Measurements from ENCODE around the gene THPO.

The THPO gene

DNA sequence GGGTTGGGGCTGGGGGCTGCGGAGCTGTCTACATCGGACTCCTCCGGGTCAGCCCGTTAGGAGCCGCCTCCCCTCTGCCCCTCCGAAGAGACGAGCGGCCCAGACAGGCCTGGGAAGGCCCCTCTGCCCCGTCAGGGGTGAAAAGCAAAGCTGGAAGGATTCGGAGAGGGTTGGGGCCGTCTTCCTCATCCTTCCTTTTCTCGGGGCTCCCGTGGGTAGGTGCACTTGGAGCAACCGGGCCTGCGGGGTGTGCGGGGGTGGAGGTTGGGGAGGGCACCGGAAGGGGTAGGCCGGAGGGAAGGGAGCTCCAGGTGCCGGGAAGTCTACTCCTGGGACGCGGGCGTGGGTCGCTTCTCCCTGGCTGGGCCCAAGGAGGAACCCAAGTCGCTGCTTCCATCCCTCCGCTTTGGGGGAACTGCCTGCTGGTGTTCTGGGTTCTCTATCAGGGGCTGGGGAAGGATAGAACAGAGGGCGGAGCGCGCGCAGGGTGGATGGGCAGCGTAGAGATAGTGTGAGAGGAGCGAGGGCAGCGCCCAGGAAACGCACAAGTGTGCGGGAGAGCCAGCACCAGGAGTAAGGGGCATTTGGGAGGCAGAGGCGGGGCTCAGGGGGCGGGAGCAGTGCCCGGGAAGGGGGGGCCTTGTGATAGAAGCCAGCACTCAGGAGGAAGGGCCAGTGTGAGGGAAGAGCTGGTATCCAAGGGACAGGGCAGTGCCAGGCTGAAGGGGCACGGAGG is 15.9 kb downstream of the THPO start:
- DNase-seq, result peak in 1 of 2 experiments; percentile 65

DNA sequence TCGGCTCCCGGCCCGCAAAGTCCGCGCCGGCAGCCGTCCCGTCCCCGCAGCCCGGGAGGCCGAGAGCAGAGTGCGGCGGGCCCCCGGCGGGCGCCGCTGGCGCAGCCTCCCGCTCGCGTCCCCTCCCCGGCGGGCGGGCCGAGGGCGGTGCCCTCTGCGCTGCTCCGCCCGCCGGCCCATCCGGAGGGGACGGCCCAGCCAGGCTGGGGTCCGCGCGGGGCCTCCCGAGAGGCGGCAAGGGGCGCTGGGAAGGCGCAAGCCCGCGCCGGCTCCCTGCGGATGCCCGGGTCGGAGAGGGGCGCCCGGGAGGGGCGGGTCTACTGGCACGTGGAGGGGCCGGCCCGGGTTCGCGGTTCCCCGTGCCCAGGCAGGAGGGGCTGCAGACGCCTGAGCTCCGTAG is 16.5 kb downstream of the THPO start, which contains the start of the genes CLCN2 and POLR2H:
Gene CLCN2 (minus strand): TSS at position 74 of the 400 bp plus-strand sequence. CDS start 126 bp downstream, outside the sequence.
Gene POLR2H (plus strand): TSS at position 179 of the 400 bp plus-strand sequence. CDS start 1,783 bp downstream, outside the sequence.
- DNase-seq, result peak; percentile 34 to 81

DNA sequence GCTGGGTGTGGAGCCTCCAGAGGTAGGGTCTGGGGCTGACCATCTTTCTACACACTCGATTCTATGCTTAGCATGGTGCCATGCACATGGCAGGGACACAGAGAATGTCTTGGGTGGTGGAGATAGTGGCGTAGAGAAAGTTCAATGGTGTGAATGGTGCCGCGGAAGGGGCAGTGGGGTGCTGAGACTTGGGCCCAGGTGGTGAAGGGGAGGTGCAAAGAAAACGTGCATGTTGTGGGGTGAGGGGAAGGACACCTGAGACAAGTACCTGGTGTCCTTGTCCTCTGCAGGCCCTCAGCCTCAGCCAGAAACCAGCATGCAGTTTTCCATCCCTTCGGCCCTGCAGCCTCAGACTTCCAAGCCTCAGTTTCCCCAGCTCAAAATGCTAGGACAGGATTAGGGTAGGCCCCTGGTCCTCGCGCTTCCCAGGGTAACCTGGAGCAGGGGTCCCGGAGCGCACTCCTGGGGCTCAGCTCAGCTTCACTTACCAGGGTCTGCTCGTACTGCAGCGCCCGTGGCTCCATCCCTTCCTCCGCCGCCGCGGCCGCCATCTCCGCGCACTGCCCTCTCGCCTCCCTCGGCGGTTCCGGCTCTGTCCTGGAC is 17.0 kb downstream of the THPO start:
- DNase-seq, result no peak

DNA sequence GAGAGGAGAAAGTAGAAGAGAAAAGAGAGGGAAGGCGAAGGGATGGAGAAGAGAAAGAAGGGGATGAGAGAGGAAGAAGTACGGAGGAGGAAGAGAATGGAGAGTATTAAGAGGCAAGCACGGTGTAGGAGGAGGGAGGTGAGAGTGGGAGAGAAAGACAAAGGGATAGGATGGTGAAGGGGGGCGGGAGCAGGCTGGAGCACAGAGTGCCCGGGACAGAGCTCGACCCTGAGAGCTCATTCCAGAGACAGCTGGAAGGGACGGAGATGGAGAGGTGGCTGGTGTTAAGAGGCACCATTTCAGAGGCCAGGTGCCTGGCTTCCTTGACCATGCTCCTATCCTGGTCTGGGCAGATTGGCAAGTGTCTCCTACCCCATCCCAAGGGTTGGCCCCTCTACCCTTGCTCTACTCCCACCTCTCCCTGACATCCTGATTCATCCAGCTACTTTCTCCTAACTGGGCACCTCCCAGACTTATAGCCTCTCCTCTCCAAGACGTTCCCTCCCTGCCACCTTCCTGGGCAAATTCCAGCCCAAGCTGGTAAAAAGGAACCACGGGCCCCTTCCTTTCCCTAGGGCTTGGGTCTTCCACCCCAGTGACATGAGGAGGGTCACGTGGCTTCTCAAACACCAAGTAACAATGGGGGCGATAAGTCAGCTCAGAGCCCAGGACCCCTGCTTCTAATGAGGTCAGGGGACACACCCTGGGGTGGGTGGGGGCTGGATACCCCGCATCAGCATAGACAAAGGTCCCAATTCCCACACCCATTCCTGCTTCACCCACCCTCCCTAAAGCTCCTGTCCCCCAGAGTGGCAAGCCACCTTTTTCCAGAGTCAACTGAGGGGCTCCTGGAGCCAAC is 17.7 kb downstream of the THPO start:
- DNase-seq, result no peak

DNA sequence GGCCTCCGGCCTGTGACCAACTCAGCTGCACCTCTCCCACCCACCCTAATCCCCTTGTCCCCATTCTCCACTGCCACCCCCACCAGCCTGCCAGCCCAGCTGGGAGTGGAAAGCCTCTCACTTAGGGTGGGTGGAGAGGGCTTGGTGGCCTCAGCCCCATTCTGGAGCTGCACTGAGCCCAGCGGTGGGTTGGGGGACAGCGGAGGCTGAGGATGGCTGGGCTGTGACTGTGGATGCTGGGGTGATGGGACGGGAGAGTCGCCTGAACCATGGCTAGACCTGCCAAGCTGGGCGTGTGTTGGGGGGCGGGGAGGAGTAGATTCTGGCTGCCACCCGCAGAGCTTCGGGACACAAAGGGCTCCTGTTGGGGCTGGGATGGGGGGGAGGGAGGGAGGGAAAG is 18.4 kb downstream of the THPO start:
- DNase-seq, result no peak

DNA sequence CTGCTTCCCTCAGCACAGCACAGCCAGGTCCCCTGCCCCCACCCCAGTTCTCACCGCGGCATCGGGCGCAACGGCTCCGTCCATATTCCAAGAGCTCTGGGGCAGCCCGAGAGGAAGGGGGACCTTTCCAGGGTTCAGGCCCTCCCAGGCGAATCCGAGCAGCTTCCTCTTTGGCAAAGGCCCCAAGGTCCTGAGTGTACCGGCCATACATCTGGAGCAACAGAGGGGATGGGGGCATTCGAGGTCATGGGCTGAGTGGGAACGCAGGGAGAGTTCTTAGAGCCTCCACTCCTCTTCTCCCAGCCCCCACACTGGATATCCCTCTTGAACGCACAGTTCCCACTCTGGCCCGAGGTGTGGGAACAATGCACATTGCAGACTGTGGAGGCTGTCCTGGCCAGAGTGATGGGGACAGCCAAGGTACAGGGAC is 19.1 kb downstream of the THPO start:
- no peak for DNase-seq

DNA sequence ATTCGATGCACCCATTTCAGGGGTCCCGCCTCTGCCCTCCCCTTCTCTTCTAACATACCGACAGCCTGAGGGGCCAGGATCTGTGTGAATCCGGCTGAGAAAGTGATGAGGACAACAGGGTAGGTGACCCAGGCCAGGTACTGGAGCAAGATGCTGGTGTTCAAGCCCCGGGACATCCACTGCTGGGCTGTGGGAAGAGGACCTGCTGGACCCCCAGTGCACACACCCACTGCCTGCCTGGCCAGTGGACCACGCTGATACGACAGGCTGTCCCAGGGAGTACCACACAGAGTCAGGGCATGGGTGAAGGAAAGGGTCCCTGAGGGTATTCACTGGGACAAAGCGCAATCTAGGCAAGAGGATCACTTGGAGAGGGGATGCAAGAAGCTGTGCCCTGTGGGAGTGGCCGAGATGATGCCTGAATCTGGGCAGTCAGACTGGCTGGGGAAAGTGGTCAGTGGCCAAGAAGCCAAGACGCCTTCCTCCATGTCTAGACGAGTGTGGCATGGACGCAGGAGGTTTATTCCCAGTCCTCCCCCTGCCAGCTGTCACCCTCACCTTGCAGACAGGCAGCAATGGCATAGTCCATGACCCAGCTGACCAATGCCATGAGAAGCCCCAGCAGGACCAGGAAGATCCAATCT is 19.8 kb downstream of the THPO start:
- DNase-seq, result no peak

DNA sequence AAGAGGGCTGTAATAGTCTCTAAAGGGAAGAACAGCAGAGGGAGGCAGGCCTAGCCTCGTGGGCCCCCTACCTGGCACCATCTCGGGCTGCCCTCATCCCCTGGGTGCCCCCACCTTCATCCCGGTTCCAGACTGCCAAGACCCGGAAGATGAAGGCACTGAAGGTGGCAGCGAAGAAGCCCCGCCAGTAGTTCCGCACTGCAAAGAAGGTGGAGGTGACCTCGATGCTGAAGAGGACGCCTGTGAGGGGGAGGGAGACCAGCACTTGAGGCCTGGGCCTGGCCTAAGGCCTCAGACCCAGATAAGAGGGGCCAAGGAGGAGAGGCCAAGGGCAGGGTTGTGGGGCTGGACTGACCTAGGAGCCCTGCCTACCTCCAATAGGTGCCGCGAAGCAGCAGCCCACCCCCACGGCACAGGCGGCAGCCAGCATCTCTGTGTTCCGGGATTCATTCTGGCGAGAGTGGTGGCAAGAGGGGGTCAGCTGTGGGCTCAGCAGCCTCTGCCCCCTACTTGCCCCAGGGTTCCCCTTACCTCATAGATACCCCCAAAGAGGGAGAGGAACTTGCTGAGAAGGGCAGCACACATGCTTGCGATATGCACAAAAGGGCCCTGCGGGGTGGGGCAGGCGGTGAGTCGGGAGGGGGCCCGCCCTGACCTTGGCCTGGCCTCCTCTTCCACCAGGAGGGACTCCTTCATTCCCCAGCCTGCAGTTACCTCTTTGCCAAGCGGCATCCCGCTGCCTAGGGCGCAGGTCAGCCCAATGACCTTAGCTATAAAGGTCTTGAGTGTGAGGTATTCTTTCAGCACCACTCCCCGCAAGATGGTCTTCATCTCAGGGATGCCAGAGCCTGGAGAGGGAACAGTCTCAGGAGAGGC is 20.5 kb downstream of the THPO start:
- DNase-seq, result no peak

DNA sequence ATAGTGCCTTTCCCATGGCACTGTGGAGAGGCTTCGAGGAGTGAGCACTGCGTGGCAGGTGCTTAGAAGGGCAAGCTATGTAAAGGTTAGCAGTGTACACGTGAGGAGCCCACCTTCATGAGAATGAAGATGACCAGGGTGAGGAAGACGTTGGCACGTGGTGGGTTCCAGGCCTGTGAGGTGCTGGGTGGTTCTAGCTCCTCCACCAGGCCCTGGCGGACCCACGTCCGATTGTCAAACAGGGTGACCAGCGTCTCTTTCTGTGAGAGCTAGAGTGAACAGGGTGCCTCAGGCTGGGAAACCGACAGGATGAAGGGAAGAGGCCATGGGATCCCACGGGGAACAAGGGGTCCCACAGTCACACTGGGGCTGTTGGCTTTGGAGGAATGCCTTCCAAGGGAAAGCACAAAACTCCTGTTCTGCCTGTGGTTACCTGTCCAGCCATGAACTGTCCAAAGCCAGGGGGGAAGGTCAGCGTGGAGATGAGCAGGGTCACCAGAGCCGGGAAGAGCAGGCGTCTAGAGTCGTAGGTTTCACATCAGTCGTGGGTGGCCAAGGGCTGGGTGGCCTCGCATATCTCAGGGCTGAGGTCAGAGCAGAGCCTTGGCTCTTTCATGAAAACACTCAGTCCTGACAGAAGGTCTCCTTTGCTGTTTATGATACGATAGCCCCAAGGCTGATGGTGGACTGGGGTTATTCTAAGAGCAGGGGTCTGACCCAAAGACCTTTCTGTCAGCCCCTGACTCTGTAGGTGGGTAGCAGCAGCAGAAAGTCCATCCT is 22.6 kb downstream of the THPO start:
- no peak for DNase-seq

DNA sequence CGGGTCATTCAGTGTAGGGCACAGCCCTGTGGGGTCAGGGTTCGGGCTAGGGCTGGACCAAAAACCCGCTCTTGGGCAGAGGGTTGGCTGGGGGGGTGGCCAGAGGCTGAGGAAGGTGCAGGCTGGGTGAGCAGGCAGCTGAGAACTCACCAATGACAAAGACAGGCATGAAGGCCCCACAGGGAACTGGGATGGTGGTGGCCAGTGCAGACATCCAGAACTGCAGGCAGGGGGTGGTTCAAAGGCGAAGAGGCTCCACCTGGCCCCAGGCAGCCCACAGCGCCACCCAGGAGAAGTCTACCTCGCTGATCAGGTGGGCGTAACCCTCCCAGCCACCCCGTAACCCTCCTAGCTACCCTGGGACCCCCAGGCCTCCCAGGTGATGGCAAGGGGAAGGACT is 23.3 kb downstream of the THPO start:
- no peak for DNase-seq

DNA sequence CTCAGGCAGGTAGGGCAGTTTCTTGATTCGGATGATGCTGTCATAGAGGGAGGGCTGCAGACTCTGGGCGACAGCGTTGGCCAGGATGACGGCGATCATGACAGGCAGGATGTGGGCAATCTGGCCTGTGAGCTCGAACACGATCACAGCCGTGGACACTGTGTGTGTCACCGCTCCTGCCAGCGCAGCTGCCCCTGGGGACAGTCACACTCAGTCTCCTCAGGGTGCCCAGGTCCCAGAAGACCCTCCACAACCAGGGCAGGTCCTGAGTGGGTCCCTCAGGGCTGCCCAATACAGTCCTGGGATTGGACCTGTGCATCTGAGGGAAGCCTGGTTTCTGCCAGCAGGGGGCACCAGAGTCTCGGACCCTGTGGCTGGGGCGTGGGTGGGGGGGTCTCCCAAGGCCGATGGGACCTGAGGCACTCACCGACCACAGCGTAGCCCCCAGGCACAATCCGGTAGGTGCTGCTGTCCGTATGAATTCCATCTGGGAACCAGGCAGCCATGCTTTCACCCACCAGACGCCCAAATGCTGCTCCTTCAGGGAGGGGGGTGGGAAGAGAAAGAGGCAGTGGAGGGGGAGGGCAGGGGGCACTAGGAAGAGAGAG is 23.8 kb downstream of the THPO start:
- peak in 1 of 2 experiments; percentile 72 for DNase-seq

DNA sequence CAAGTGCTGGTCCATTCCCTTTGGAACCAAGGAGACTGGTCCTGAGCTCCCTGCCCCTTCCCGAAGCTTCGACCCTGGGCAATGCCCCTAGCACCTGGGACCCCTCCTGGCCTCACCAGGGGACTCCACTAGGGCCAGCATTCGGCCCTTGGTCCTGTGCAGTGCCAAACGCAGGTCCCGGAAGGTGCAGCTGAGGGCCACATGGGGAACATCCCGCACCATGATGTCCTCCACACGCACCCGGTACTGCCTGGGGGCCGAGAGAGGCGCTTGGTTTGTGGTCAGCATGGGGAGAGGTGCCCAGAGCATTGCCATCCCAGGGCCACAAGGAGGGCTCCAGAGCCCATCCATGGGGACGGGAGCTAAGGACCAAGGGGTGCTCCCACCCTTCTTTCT is 24.5 kb downstream of the THPO start:
- no peak for DNase-seq

DNA sequence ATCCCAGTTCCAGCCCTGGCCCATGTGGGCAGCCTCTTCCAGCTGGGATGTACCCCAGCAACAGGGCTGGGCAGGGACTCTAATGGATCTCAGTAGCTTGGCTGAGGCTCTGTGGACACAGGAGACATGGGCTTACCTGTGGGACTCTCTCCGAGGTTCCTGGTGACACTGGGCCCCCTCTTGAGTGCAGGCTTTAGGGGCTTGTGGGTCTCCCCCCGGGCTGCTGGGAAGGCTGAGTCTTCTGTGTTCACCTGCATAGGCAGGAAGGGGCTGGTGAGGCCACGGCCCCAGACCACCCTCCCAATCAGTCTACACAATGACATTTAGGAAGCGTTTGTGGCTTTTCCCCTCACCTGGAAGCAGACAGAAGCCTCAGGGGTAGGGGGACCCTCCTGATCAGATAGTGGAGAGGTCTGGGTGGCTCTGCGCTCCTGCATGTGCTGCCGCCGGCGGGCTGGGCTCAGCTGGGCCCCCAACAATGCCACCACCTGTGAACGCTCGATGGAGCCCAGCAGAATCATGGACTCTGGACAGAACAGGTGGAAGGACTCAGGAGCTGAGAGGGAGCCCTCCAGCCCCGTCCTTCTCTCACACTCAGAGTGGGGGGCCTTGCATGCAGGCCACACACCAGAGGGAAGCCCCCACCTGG is 25.0 kb downstream of the THPO start:
- no peak for DNase-seq

DNA sequence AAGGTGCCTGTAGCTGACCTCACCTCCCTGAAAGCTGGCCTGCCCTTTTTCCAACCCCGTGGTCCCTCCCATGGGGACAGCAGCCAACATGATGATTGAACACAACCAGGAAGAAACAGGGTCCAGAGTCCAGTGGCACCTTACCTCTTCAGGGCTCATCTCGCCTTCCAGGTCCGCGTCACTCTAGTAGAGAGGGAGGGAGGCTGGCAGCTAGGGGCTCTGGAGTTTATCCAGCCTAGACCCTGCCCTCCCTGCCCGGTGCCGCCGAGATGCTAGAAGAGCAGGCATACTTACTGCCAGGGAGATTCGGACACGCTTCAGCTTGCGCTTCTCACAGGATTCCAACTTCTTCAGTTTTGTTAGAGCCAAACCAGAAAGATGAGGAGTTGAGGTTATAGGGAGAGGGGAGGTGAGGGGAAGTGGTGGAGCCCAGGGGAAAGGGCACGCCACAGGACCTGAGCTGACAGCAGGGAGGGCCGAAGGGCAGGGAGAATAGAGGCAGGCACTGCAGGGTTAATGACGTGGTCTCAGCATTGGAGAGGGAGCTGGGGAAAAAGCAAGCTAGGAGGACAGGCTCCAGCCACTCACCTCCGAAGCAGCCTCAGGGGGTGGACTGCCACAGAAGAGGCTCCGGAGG is 25.7 kb downstream of the THPO start:
- no peak for DNase-seq

DNA sequence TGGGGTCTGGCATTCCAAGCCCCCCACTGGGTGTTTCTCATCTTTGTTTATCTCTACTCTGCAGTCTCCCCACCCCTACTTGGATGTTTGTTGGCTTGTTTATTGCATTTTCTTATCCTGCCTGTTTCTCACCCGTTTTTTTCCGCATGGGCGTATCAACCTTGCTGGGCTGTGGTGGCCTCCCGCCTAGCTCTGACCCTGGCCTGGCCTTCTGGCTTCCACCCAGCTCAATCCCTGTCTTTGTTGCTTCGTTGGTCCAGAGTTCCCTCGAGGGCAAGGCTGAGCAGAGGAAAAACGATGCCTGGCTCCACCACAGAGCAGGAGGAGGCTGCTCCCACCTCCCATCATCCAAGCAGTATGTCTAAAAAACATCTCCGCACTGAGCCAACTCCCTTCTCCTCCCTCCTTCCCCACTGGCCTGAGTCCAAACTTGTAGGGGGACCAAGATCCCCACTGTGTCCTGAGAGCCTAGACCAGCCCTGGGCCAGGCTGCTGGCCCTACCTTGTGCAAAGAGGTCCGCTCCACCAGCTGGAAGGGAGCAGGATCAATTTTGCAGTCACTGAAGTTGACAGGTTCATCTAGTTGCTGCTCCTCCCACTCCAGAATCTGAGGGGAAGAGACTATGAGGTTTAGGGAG is 26.4 kb downstream of the THPO start:
- no peak for DNase-seq

DNA sequence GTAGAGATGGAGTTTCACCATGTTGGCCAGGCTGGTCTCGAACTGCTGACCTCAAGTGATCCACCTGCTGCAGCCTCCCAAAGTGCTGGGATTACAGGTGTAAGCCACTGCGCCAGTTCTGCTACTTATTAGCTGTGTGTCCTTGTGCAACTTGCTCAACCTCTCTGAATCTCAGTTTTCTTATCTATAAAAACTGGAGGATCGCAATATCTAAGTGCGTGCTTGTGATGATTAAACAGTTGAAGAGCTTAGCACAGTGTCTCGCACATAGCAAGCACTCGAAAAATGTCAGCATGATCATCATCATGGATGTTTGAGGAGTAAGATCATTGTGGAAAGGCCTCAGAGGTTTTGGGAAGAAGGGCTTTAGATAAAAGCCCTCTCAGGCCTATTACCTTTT is 27.4 kb downstream of the THPO start:
- no peak for DNase-seq

DNA sequence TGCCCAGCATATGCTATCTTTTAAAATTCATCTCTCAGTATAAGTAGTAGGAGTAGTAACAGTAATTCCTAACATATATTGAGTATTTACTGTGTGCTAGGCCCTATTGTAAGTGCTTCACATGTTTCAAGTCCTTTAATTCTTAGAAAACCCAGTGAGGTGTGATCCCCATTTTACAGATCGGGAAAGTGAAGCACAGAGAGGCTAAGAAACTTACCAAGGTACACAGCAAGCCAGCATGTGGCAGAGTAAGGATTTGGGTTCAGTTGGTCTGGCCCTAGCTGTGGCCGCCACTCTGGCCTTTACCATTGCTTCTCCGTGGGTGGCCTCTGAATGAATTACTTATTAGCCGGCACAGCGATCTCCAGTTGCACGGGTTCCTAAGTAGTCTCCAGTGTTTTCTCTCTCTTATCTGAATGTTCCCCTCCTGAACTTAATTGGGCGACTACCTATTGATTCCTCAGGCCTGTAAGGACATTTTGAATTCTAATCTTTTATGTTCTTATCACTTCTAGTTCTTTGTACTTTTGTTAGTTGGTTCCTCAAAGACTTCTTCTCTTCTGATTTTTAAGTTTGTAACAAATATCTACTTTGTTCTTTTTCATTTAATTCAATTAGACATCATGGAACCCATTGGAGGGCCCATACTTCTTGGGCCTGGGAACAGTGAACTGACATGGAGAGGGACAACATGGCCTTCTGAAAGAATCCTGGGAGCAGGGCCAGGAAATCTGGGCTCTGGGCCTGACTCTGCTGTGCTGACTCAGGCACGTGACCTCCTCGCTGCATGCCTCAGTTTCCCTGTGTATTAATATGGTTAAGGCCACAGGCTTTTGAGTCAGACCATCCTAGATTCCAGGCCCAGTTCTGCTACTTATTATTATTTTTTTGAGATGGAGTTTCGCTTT is 28.2 kb downstream of the THPO start:
- DNase-seq, result no peak

DNA sequence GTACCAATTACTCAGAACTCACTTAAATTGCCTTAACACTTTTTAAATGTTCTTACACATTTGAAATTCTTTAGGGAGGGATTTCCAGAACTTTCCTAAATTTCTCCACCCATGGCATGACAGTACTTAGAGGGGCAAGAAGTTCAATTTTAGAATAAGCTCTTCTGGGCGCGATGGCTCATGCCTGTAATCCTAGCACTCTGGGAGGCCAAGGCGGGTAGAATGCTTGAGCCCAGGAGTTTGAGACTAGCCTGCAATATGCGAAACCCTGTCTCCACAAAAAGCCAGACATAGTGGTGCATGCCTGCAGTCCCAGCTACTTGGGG is 30.0 kb downstream of the THPO start:
- DNase-seq, result no peak
